GM12878 (cell line): ENCODE results near the gene MPZL3.

Experiments
- CBX3 ChIP-seq: fragments of 200-600 bp; sonication (generic); IDR thresholded peaks from 2 replicates; pipeline ENCODE4 v1.6.1; 2016; ENCODE audit warnings: low read depth, borderline replicate concordance
- CTCF ChIP-seq, 3 experiments: IDR thresholded peaks in 2 of 3; conservative IDR thresholded peaks in 1 of 3; 2 replicates each; pipeline ENCODE4 v1.5.1; 2011; ENCODE audit warnings: low read depth in 3 of 3, low read length in 3 of 3, mild to moderate bottlenecking in 3 of 3, control low read depth in 2 of 3, moderate library complexity in 2 of 3, inconsistent platforms in 1 of 3, mixed read lengths in 1 of 3; ENCODE audit not compliant: control insufficient read depth in 2 of 3, insufficient read depth in 1 of 3; ENCODE audit errors: extremely low read depth in 1 of 3
- EP300 ChIP-seq, 2 experiments: fragments of 150-350 bp in 1 of 2; IDR thresholded peaks; 2 replicates each; pipeline ENCODE4 v1.6.1; 2011 to 2012; ENCODE audit warnings: low read depth in 2 of 2, low read length in 2 of 2, borderline replicate concordance in 1 of 2, improper control_type of control experiment in 1 of 2, inconsistent platforms in 1 of 2; ENCODE audit not compliant: control insufficient read depth in 1 of 2
- ETV6 ChIP-seq, 2 experiments: fragments of 450-650 bp in 1 of 2; IDR thresholded peaks in 1 of 2; conservative IDR thresholded peaks in 1 of 2; 2 replicates each; pipeline ENCODE4 v1.6.1; 2014; ENCODE audit warnings: antibody characterized with exemption in 1 of 2, borderline replicate concordance in 1 of 2, low read depth in 1 of 2, mild to moderate bottlenecking in 1 of 2, moderate library complexity in 1 of 2
- EZH2 ChIP-seq: IDR thresholded peaks from 2 replicates; pipeline ENCODE4 v1.6.1; 2012; ENCODE audit warnings: low read depth, mild to moderate bottlenecking, control low read depth, inconsistent platforms, low read length, borderline replicate concordance; ENCODE audit not compliant: control insufficient read depth
- JUNB ChIP-seq: IDR thresholded peaks from 2 replicates; pipeline ENCODE4 v1.6.1; 2016; ENCODE audit warnings: antibody characterized with exemption, mild to moderate bottlenecking
- MAX ChIP-seq: IDR thresholded peaks from 2 replicates; pipeline ENCODE4 v1.6.1; 2012; ENCODE audit warnings: low read depth, low read length, improper control_type of control experiment
- MYC ChIP-seq: IDR thresholded peaks from 2 replicates; pipeline ENCODE4 v1.6.1; 2011; ENCODE audit warnings: mild to moderate bottlenecking, low read length, moderate library complexity, inconsistent platforms; ENCODE audit not compliant: insufficient read depth, insufficient replicate concordance, insufficient read length, severe bottlenecking
- POLR2AphosphoS5 ChIP-seq: IDR thresholded peaks from 2 replicates; pipeline ENCODE4 v1.6.1; 2011; ENCODE audit warnings: mild to moderate bottlenecking, low read length, inconsistent platforms
- REST ChIP-seq: IDR thresholded peaks from 2 replicates; pipeline ENCODE4 v1.6.1; 2012; ENCODE audit warnings: mild to moderate bottlenecking, low read depth, low read length
- SP1 ChIP-seq: IDR thresholded peaks from one replicate; pipeline ENCODE4 v1.6.1; 2011; ENCODE audit warnings: low read depth, low read length
- SPI1 ChIP-seq: IDR thresholded peaks from 2 replicates; pipeline ENCODE4 v1.6.1; 2011; ENCODE audit warnings: low read depth, mild to moderate bottlenecking, low read length, moderate library complexity, borderline replicate concordance; ENCODE audit not compliant: insufficient read depth
- SREBF1 ChIP-seq: IDR thresholded peaks from 2 replicates; pipeline ENCODE4 v1.6.1; 2012; ENCODE audit warnings: mild to moderate bottlenecking, low read length
- TF ChIP-seq, protein P1 (sequence below): IDR thresholded peaks from 2 replicates; pipeline ENCODE4 v1.6.1; 2011; ENCODE audit warnings: borderline replicate concordance, low read depth, mild to moderate bottlenecking, moderate library complexity, low read length; ENCODE audit not compliant: insufficient read depth, poor library complexity, severe bottlenecking

DNA sequence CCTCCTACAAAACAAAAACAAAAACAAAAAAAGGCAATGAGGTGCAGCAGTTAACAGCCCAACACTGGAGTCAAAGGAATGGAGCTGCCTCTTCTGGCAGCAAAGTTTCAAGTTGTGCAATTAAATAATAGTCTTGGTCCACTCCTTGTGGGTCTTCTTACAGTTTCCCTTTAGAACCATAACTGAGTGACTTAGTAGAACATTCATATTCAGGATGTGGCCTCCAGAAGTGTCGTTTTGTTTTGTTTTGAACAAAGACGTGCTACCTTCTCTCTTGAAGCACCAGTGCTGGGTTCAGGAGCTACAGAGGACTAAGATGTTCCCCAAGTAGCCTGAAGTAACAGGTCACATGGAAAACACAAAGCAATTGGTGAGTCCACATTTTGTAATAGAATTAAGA is 25.4 kb downstream of the MPZL3 start:
- TF ChIP-seq CTCF (IDR thresholded peaks at IDR 0.05 in 2 of 3, conservative IDR thresholded peaks at IDR 0.05 in 1 of 3; ENCODE audit: control insufficient read depth in 2 of 3, extremely low read depth in 1 of 3, insufficient read depth in 1 of 3, low read depth in 3 of 3, low read length in 3 of 3), result no peak
- TF ChIP-seq ETV6 (conservative IDR thresholded peaks at IDR 0.05 in 1 of 2, IDR thresholded peaks at IDR 0.05 in 1 of 2; ENCODE audit: borderline replicate concordance in 1 of 2, low read depth in 1 of 2), result no peak
- no peak for TF ChIP-seq REST
- no peak for TF ChIP-seq EZH2
- TF ChIP-seq CBX3, result no peak
- no peak for TF ChIP-seq MAX
- TF ChIP-seq SP1, result no peak
- no peak for TF ChIP-seq SREBF1
- no peak for TF ChIP-seq JUNB
- TF ChIP-seq EP300 (IDR thresholded peaks at IDR 0.05; ENCODE audit: borderline replicate concordance in 1 of 2, control insufficient read depth in 1 of 2, low read depth in 2 of 2, low read length in 2 of 2), result no peak
- no peak for TF ChIP-seq SPI1
- no peak for TF ChIP-seq POLR2AphosphoS5
- TF ChIP-seq, protein P1, sequence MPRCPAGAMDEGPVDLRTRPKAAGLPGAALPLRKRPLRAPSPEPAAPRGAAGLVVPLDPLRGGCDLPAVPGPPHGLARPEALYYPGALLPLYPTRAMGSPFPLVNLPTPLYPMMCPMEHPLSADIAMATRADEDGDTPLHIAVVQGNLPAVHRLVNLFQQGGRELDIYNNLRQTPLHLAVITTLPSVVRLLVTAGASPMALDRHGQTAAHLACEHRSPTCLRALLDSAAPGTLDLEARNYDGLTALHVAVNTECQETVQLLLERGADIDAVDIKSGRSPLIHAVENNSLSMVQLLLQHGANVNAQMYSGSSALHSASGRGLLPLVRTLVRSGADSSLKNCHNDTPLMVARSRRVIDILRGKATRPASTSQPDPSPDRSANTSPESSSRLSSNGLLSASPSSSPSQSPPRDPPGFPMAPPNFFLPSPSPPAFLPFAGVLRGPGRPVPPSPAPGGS, result no peak
- TF ChIP-seq MYC, result no peak
